ENCODE results near the gene IPO4. TPM values are rescaled to one million over a fixed set of nuclear protein-coding genes. Genes with fewer than 3 reads are reported as not detected.

Gene IPO4
- total and polyA plus RNA-seq, 2 of the 13 experiments (the other 11 are each of a cell fraction or from before 2014, with no cell fraction given) = 39.0 to 179 TPM

DNA sequence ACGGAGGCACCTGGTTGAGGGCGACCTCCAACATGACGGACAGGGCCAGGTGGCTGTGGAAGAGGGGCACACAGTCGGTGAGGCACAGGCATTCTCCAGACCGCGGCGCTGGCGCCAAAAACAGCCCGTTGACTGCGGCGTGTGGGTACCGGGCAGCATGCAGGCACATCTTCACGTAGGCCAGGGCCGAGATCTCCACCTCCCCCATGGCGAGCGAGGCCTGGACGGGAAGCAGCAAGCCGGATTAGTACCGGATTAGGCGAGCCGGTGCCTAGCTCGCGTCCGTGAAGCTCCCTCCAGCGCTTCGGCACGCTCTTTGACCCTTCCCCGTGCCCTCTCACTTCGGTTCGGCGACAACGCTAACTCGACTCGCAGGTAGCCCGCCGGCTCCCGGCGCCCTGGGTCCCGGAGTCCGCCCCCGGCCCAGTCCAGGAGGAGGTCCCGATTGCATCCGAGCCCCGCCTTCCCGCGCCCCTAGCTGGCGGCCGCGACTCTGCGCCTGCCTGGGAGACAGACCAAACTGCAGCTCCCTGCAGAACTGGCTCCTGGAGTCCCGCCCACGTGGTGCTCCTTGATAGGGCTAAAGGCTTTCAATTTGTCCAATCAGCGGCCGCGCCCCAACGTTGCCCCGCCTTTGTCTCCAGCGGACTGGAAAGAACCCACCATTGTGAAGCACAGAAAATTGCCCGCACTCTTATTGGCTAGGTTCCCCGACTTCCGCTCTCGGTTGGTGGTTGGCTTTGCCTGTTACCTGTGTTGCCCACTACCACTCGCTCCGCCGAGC is 47.3 kb downstream of the IPO4 start, which contains the start of gene EMC9 (continued):
- peak; percentile 98 for TF ChIP-seq EEA1 (CRISPR knock-in tag; IDR thresholded peaks at IDR 0.05; ENCODE audit: borderline replicate concordance)
- TF ChIP-seq, protein P1, sequence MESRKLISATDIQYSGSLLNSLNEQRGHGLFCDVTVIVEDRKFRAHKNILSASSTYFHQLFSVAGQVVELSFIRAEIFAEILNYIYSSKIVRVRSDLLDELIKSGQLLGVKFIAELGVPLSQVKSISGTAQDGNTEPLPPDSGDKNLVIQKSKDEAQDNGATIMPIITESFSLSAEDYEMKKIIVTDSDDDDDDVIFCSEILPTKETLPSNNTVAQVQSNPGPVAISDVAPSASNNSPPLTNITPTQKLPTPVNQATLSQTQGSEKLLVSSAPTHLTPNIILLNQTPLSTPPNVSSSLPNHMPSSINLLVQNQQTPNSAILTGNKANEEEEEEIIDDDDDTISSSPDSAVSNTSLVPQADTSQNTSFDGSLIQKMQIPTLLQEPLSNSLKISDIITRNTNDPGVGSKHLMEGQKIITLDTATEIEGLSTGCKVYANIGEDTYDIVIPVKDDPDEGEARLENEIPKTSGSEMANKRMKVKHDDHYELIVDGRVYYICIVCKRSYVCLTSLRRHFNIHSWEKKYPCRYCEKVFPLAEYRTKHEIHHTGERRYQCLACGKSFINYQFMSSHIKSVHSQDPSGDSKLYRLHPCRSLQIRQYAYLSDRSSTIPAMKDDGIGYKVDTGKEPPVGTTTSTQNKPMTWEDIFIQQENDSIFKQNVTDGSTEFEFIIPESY (CRISPR knock-in tag; IDR thresholded peaks at IDR 0.05) = peak; percentile 8; the same call in 1 of the 2 replicates
- TF ChIP-seq ZNF17 (CRISPR knock-in tag; IDR thresholded peaks at IDR 0.05) = no peak
- TF ChIP-seq CEBPG (CRISPR knock-in tag; IDR thresholded peaks at IDR 0.05) = peak; percentile 47
- TF ChIP-seq, protein P2, sequence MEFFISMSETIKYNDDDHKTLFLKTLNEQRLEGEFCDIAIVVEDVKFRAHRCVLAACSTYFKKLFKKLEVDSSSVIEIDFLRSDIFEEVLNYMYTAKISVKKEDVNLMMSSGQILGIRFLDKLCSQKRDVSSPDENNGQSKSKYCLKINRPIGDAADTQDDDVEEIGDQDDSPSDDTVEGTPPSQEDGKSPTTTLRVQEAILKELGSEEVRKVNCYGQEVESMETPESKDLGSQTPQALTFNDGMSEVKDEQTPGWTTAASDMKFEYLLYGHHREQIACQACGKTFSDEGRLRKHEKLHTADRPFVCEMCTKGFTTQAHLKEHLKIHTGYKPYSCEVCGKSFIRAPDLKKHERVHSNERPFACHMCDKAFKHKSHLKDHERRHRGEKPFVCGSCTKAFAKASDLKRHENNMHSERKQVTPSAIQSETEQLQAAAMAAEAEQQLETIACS (CRISPR knock-in tag; IDR thresholded peaks at IDR 0.05) = peak; percentile 43; the same call in 1 of the 2 replicates
- TF ChIP-seq, protein P3, sequence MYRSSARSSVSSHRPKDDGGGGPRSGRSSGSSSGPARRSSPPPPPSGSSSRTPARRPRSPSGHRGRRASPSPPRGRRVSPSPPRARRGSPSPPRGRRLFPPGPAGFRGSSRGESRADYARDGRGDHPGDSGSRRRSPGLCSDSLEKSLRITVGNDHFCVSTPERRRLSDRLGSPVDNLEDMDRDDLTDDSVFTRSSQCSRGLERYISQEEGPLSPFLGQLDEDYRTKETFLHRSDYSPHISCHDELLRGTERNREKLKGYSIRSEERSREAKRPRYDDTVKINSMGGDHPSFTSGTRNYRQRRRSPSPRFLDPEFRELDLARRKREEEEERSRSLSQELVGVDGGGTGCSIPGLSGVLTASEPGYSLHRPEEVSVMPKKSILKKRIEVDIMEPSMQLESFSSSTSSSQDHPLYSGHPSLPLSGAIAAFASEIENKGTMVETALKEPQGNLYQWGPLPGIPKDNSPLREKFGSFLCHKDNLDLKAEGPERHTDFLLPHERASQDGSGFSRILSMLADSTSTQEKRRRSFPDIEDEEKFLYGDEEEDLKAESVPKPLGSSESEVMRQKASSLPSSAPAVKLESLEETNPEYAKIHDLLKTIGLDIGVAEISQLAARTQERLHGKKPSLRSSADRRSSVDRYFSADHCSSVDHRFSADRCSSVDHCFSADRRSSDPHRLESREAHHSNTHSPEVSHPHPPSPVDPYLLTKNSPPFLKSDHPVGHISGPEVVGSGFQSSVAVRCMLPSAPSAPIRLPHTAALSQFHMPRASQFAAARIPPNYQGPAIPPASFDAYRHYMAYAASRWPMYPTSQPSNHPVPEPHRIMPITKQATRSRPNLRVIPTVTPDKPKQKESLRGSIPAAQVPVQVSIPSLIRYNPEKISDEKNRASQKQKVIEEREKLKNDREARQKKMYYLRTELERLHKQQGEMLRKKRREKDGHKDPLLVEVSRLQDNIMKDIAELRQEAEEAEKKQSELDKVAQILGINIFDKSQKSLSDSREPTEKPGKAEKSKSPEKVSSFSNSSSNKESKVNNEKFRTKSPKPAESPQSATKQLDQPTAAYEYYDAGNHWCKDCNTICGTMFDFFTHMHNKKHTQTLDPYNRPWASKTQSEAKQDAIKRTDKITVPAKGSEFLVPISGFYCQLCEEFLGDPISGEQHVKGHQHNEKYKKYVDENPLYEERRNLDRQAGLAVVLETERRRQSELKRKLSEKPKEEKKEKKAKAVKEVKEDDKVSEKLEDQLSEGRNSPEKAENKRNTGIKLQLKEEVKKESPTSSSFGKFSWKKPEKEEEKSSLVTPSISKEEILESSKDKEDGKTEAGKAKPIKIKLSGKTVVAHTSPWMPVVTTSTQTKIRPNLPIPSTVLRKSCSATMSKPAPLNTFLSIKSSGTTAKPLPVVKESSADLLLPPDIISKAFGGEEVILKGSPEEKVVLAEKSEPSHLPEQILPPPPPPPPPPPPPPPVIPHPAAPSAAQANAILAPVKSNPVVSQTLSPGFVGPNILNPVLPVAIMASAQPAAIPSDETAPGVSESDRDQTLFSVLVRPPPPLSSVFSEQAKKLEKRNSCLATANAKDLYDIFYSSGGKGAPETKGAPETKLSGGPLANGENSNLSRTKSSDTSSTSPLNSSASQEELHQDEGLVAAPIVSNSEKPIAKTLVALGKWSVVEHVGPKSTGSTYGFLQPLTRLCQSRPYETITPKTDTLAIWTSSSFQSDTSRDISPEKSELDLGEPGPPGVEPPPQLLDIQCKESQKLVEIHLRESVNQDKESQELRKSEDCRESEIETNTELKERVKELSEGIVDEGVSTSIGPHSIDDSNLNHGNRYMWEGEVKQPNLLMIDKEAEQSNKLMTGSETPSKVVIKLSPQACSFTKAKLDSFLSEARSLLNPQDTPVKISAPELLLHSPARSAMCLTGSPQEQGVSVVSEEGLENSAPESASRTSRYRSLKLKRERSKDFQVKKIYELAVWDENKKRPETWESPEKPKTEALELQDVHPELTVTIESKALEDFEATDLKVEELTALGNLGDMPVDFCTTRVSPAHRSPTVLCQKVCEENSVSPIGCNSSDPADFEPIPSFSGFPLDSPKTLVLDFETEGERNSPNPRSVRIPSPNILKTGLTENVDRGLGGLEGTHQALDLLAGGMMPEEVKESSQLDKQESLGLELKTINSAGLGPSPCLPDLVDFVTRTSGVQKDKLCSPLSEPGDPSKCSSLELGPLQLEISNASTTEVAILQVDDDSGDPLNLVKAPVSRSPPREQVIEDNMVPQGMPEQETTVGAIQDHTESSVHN (CRISPR knock-in tag; IDR thresholded peaks at IDR 0.05) = peak; percentile 64; the same call in 1 of the 2 replicates
- TF ChIP-seq, protein P4, sequence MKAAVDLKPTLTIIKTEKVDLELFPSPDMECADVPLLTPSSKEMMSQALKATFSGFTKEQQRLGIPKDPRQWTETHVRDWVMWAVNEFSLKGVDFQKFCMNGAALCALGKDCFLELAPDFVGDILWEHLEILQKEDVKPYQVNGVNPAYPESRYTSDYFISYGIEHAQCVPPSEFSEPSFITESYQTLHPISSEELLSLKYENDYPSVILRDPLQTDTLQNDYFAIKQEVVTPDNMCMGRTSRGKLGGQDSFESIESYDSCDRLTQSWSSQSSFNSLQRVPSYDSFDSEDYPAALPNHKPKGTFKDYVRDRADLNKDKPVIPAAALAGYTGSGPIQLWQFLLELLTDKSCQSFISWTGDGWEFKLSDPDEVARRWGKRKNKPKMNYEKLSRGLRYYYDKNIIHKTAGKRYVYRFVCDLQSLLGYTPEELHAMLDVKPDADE (CRISPR knock-in tag; IDR thresholded peaks at IDR 0.05) = peak; percentile 56; the same call in 1 of the 2 replicates
- TF ChIP-seq MAFF (IDR thresholded peaks at IDR 0.05; ENCODE audit: low read depth, low read length) = peak; percentile 60; the same call in 1 of the 2 replicates
- TF ChIP-seq, protein P5, sequence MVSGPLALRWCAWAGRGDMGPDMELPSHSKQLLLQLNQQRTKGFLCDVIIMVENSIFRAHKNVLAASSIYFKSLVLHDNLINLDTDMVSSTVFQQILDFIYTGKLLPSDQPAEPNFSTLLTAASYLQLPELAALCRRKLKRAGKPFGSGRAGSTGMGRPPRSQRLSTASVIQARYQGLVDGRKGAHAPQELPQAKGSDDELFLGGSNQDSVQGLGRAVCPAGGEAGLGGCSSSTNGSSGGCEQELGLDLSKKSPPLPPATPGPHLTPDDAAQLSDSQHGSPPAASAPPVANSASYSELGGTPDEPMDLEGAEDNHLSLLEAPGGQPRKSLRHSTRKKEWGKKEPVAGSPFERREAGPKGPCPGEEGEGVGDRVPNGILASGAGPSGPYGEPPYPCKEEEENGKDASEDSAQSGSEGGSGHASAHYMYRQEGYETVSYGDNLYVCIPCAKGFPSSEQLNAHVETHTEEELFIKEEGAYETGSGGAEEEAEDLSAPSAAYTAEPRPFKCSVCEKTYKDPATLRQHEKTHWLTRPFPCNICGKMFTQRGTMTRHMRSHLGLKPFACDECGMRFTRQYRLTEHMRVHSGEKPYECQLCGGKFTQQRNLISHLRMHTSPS (CRISPR knock-in tag; IDR thresholded peaks at IDR 0.05; ENCODE audit: low read depth) = peak; percentile 81
- no peak for TF ChIP-seq ZNF75D (CRISPR knock-in tag; IDR thresholded peaks at IDR 0.05; ENCODE audit: borderline replicate concordance)
- TF ChIP-seq ZNF333 (CRISPR knock-in tag; IDR thresholded peaks at IDR 0.05; ENCODE audit: borderline replicate concordance) = peak; percentile 98
- peak; percentile 69; the same call in 1 of the 2 replicates for TF ChIP-seq MYNN (CRISPR knock-in tag; IDR thresholded peaks at IDR 0.05; ENCODE audit: low read depth)
- TF ChIP-seq NCOR1 (IDR thresholded peaks at IDR 0.05; ENCODE audit: borderline replicate concordance, low read length) = peak; percentile 62; the same call in 1 of the 2 replicates

All from HepG2 (cell line).